IMR-90 (cell line): ENCODE results near the gene KCNAB1. TPM values are rescaled to one million over a fixed set of nuclear protein-coding genes. Genes with fewer than 3 reads are reported as not detected.

Source experiments
- ATAC-seq: fragments of 200-7000 bp; cut with Tn5 transposase; 2 replicates; pipeline ENCODE4 v1.9.1; 2020; ENCODE audit warnings: low read depth, mild to moderate bottlenecking, moderate library complexity
- BruUV-seq: library from RNA; stranded (reverse); fragments of 400-500 nt; replicated peaks from 2 replicates; lab custom pipeline; 2021; lab: Mats Ljungman, UMichigan
- CTCF ChIA-PET: fragments of 300-600 bp; formaldehyde crosslinking; extraction: SDS; loops from one replicate; lab custom pipeline; 2021; ENCODE audit warnings: antibody characterized with exemption; lab: Yijun Ruan, JAX
- POLR2A ChIA-PET: fragments of 300-600 bp; sonication (Branson Sonifier 250); formaldehyde crosslinking; loops from one replicate; lab custom pipeline; 2022; ENCODE audit warnings: antibody characterized with exemption; ENCODE audit not compliant: unreplicated experiment; lab: Charles Lee
- DNase-seq: peaks from one replicate; pipeline ENCODE4 v3.0.0; 2013
- H2AFZ ChIP-seq: replicated peaks from 2 replicates; pipeline ENCODE3; 2013; ENCODE audit warnings: low read length, mild to moderate bottlenecking; ENCODE audit not compliant: poor library complexity
- H2AK5ac ChIP-seq: 2 replicates; pipeline ENCODE4 v1.6.1; 2013; ENCODE audit warnings: low read depth, low read length, inconsistent platforms
- H2AK9ac ChIP-seq: replicated peaks from 2 replicates; pipeline ENCODE3; 2013; ENCODE audit warnings: mild to moderate bottlenecking, low read depth, low read length, moderate library complexity; ENCODE audit not compliant: poor library complexity
- H2BK120ac ChIP-seq: 2 replicates; pipeline ENCODE4 v1.6.1; 2013; ENCODE audit warnings: low read depth, low read length, inconsistent platforms
- H2BK15ac ChIP-seq: 3 replicates; pipeline ENCODE4 v1.6.1; 2013; ENCODE audit warnings: low read depth, low read length, inconsistent platforms
- H2BK20ac ChIP-seq: 2 replicates; pipeline ENCODE4 v1.6.1; 2013; ENCODE audit warnings: low read depth, mild to moderate bottlenecking, inconsistent platforms, low read length, moderate library complexity
- H2BK5ac ChIP-seq: 2 replicates; pipeline ENCODE4 v1.6.1; 2013; ENCODE audit warnings: mild to moderate bottlenecking, low read depth, low read length, inconsistent platforms; ENCODE audit not compliant: poor library complexity, severe bottlenecking
- H3K14ac ChIP-seq: replicated peaks from 2 replicates; pipeline ENCODE4 v1.6.1; 2013; ENCODE audit warnings: low read depth, low read length, inconsistent platforms
- H3K18ac ChIP-seq: 2 replicates; pipeline ENCODE4 v1.6.1; 2013; ENCODE audit warnings: low read depth, low read length, control low read depth
- H3K23ac ChIP-seq: 2 replicates; pipeline ENCODE4 v1.6.1; 2013; ENCODE audit warnings: low read depth, low read length, inconsistent platforms
- H3K27ac ChIP-seq: 2 replicates; pipeline ENCODE4 v1.5.1; 2013; ENCODE audit warnings: mild to moderate bottlenecking, control low read depth, low read length; ENCODE audit not compliant: insufficient read depth
- H3K27me3 ChIP-seq: 2 replicates; pipeline ENCODE4 v1.6.1; 2013; ENCODE audit warnings: low read length; ENCODE audit not compliant: control insufficient read depth, insufficient read depth
- H3K36me3 ChIP-seq: 2 replicates; pipeline ENCODE4 v1.6.1; 2013; ENCODE audit warnings: low read length, mixed read lengths; ENCODE audit not compliant: control insufficient read depth, insufficient read depth
- H3K4ac ChIP-seq: 2 replicates; pipeline ENCODE4 v1.6.1; 2013; ENCODE audit warnings: low read depth, low read length, inconsistent platforms
- H3K4me1 ChIP-seq: 2 replicates; pipeline ENCODE4 v1.6.1; 2013; ENCODE audit warnings: low read length, mixed read lengths; ENCODE audit not compliant: control insufficient read depth, insufficient read depth
- H3K4me2 ChIP-seq: 2 replicates; pipeline ENCODE4 v1.6.1; 2013; ENCODE audit warnings: low read depth, mild to moderate bottlenecking, control low read depth, low read length, moderate library complexity
- H3K4me3 ChIP-seq: 2 replicates; pipeline ENCODE4 v1.5.1; 2013; ENCODE audit warnings: low read depth, mild to moderate bottlenecking, control low read depth, low read length, moderate library complexity; ENCODE audit not compliant: insufficient read depth
- H3K56ac ChIP-seq: 2 replicates; pipeline ENCODE4 v1.6.1; 2013; ENCODE audit warnings: low read length, inconsistent platforms; ENCODE audit not compliant: insufficient read depth; ENCODE audit errors: extremely low read depth
- H3K79me1 ChIP-seq, 2 experiments: 2 replicates each; pipeline ENCODE4 v1.6.1; 2013; ENCODE audit warnings: low read length in 2 of 2, inconsistent platforms in 1 of 2, low read depth in 1 of 2
- H3K9ac ChIP-seq: 2 replicates; pipeline ENCODE4 v1.6.1; 2013; ENCODE audit warnings: low read depth, low read length, control low read depth
- H3K9me1 ChIP-seq: 2 replicates; pipeline ENCODE4 v1.6.1; 2013; ENCODE audit warnings: low read length, inconsistent platforms; ENCODE audit not compliant: insufficient read depth
- H3K9me3 ChIP-seq: 2 replicates; pipeline ENCODE4 v1.6.1; 2013; ENCODE audit warnings: low read length; ENCODE audit not compliant: control insufficient read depth, insufficient read depth
- H4K20me1 ChIP-seq: 2 replicates; pipeline ENCODE4 v1.6.1; 2013; ENCODE audit warnings: low read length, inconsistent platforms; ENCODE audit not compliant: insufficient read depth
- H4K5ac ChIP-seq: 2 replicates; pipeline ENCODE4 v1.6.1; 2013; ENCODE audit warnings: mild to moderate bottlenecking, low read depth, low read length, control low read depth
- H4K8ac ChIP-seq, 2 experiments: 2 replicates each; pipeline ENCODE4 v1.6.1; 2013; ENCODE audit warnings: low read depth in 2 of 2, low read length in 2 of 2, control low read depth in 1 of 2, inconsistent platforms in 1 of 2
- H4K91ac ChIP-seq: 2 replicates; pipeline ENCODE4 v1.6.1; 2013; ENCODE audit warnings: low read depth, low read length, inconsistent platforms; ENCODE audit not compliant: insufficient read depth
- CEBPB ChIP-seq: IDR thresholded peaks from 2 replicates; pipeline ENCODE4 v1.6.1; 2012; ENCODE audit warnings: low read depth, low read length, improper control_type of control experiment
- FOS ChIP-seq: fragments of 150-350 bp; IDR thresholded peaks from 2 replicates; pipeline ENCODE4 v1.6.1; 2016; ENCODE audit warnings: low read depth, low read length
- MAFK ChIP-seq: IDR thresholded peaks from 2 replicates; pipeline ENCODE4 v1.6.1; 2012; ENCODE audit warnings: low read depth, low read length, improper control_type of control experiment
- MAZ ChIP-seq: IDR thresholded peaks from 2 replicates; pipeline ENCODE4 v1.6.1; 2012; ENCODE audit warnings: low read depth, mild to moderate bottlenecking, low read length, improper control_type of control experiment, moderate library complexity, borderline replicate concordance
- MXI1 ChIP-seq: IDR thresholded peaks from 2 replicates; pipeline ENCODE4 v1.6.1; 2012; ENCODE audit warnings: low read depth, mild to moderate bottlenecking, low read length, moderate library complexity, borderline replicate concordance
- RCOR1 ChIP-seq: IDR thresholded peaks from 2 replicates; pipeline ENCODE4 v1.6.1; 2012; ENCODE audit warnings: mild to moderate bottlenecking, low read length, improper control_type of control experiment; ENCODE audit not compliant: insufficient replicate concordance
- RFX5 ChIP-seq: IDR thresholded peaks from 2 replicates; pipeline ENCODE4 v1.8.0; 2012; ENCODE audit warnings: low read depth, mild to moderate bottlenecking, low read length, moderate library complexity
- SMC3 ChIP-seq: fragments of 150-350 bp; IDR thresholded peaks from 2 replicates; pipeline ENCODE4 v1.6.1; 2016; ENCODE audit warnings: low read depth, mild to moderate bottlenecking, antibody characterized with exemption, low read length, moderate library complexity
- USF2 ChIP-seq: fragments of 150-350 bp; IDR thresholded peaks from 2 replicates; pipeline ENCODE4 v1.6.1; 2017; ENCODE audit warnings: mild to moderate bottlenecking, antibody characterized with exemption, low read length, low read depth
- dilution Hi-C: fragments of 300-500 bp; cut with HindIII; formaldehyde crosslinking; loops from one replicate; pipeline ENCODE4 v1.14.3; 2018; ENCODE audit warnings: low sequenced_read_pairs; ENCODE audit not compliant: unreplicated experiment
- in situ Hi-C: fragments of 300-500 bp; cut with MboI; formaldehyde crosslinking; loops from 3 replicates; pipeline ENCODE4 v1.14.3; 2019; ENCODE audit warnings: low sequenced_read_pairs, inconsistent platforms, mixed read lengths
- intact Hi-C: fragments of 100-400 bp; cut with micrococcal nuclease; formaldehyde crosslinking; loops from 2 replicates; pipeline ENCODE4 v1.10.0; 2022
- polyA plus RNA-seq, 3 experiments: library from polyadenylated mRNA; depleted of rRNA; stranded (reverse); fragments of >200 nt; gene quantifications; 2 replicates each; pipeline ENCODE4 v1.2.3, GENCODE V29; 2012; ENCODE audit warnings: low replicate concordance in 1 of 3
- total RNA-seq: library from RNA; depleted of rRNA; stranded (reverse); fragments of >200 nt; gene quantifications from 2 replicates; pipeline ENCODE4 v1.2.3, GENCODE V29; 2012
- TF ChIP-seq, protein P1 (sequence below): conservative IDR thresholded peaks from 2 replicates; pipeline ENCODE4 v1.5.1; 2012; ENCODE audit warnings: mild to moderate bottlenecking, low read depth, low read length, improper control_type of control experiment

The KCNAB1 gene
- total and polyA plus RNA-seq, 2 of the 4 experiments (the other 2 are of a cell fraction): under 0.01 to 0.07 TPM

DNA sequence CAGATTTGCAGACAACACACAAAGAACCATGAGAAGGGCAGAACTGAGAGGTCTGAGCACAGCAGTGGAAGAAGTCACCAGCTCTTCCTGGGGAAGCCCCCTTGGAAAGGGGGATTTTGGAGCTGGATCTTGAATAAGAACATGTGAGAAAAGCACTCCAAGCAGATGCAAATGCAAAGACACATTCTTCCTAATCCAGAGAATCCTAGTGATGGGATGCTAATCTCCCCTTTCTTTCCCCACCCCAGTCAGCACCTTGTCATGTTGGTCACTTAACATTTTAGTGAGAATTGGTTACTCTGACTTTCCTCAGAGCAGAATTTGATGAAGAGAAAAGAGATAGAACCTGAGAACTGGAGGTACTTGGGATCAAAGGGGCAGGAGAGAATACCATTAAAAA is 286.0 kb downstream of the KCNAB1 start:
- Histone ChIP-seq H3K79me1 (no peaks in the 10 kb centered on the region), H3K27ac (no peak overlapping the region), H2BK15ac (no peak overlapping the region), H3K9me3 (no peaks in the 10 kb centered on the region), H3K56ac (no peak overlapping the region), H4K20me1 (no peaks in the 10 kb centered on the region), H2AFZ (no peak overlapping the region), H3K23ac (no peak overlapping the region), H3K18ac (no peak overlapping the region), H3K4me2 (no peak overlapping the region), H4K91ac (no peak overlapping the region), H2AK5ac (no peak overlapping the region), H3K27me3 (peaks cover 7% of the 10 kb centered on the region), H3K14ac (no peak overlapping the region), H3K9me1 (no peaks in the 10 kb centered on the region), H3K36me3 (no peaks in the 10 kb centered on the region), H4K8ac (no peak overlapping the region), H3K4me1 (no peaks in the 10 kb centered on the region), H3K4me3 (no peak overlapping the region), H3K9ac (no peak overlapping the region), H2BK5ac (no peak overlapping the region), H2AK9ac (no peak overlapping the region), H2BK120ac (no peak overlapping the region), H3K4ac (no peak overlapping the region), H4K5ac (no peak overlapping the region), H2BK20ac (no peak overlapping the region)
- in situ Hi-C loops (no loop called here), dilution Hi-C loops (no loop called here), intact Hi-C loops (no loop called here)
- ATAC-seq (no peak), DNase-seq (no peak)
- ChIA-PET POLR2A (no interaction called here), CTCF (interaction anchor here (0.8 kb wide), 1 partner anchor 167 kb away, joined by 3 read pairs; no protein-coding TSS in a partner anchor)
- BruUV-seq: no TSS peak
- TF ChIP-seq MXI1: no peak
- no peak for TF ChIP-seq MAZ
- TF ChIP-seq CEBPB: no peak
- TF ChIP-seq RFX5: no peak
- TF ChIP-seq, protein P1, sequence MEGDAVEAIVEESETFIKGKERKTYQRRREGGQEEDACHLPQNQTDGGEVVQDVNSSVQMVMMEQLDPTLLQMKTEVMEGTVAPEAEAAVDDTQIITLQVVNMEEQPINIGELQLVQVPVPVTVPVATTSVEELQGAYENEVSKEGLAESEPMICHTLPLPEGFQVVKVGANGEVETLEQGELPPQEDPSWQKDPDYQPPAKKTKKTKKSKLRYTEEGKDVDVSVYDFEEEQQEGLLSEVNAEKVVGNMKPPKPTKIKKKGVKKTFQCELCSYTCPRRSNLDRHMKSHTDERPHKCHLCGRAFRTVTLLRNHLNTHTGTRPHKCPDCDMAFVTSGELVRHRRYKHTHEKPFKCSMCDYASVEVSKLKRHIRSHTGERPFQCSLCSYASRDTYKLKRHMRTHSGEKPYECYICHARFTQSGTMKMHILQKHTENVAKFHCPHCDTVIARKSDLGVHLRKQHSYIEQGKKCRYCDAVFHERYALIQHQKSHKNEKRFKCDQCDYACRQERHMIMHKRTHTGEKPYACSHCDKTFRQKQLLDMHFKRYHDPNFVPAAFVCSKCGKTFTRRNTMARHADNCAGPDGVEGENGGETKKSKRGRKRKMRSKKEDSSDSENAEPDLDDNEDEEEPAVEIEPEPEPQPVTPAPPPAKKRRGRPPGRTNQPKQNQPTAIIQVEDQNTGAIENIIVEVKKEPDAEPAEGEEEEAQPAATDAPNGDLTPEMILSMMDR: no peak
- no peak for TF ChIP-seq RCOR1
- TF ChIP-seq MAFK: no peak
- TF ChIP-seq FOS: no peak
- no peak for TF ChIP-seq USF2
- no peak for TF ChIP-seq SMC3
